GM12878 (cell line): Measurements from ENCODE around the gene RALGDS. TPM values are rescaled to one million over a fixed set of nuclear protein-coding genes. Genes with fewer than 3 reads are reported as not detected.

ENCODE experiments used
- ATAC-seq: fragments of 200-7000 bp; cut with Tn5 transposase; 3 replicates; pipeline ENCODE4 v1.9.1; 2020; ENCODE audit warnings: mild to moderate bottlenecking, moderate library complexity
- BruUV-seq: library from RNA; stranded (reverse); fragments of 400-500 nt; replicated peaks from 2 replicates; lab custom pipeline; 2021; lab: Mats Ljungman, UMichigan
- CTCF ChIA-PET: fragments of 300-600 bp; sonication (Branson Sonifier 250); formaldehyde crosslinking; extraction: SDS; loops from one replicate; lab custom pipeline; 2021; ENCODE audit warnings: inconsistent platforms; lab: Yijun Ruan, JAX
- POLR2A ChIA-PET: fragments of 350-600 bp; formaldehyde crosslinking; extraction: SDS; loops from one replicate; lab custom pipeline; 2021; ENCODE audit warnings: inconsistent platforms; lab: Charles Lee
- RAD21 ChIA-PET: fragments of 300-600 bp; sonication (Branson Sonifier 250); formaldehyde crosslinking; loops from one replicate; lab custom pipeline; 2023; ENCODE audit warnings: antibody characterized with exemption; ENCODE audit not compliant: unreplicated experiment; lab: Charles Lee
- SMC1A ChIA-PET: fragments of 300-600 bp; sonication (Branson Sonifier 250); formaldehyde crosslinking; loops from one replicate; lab custom pipeline; 2023; ENCODE audit not compliant: unreplicated experiment, uncharacterized antibody; lab: Charles Lee
- DNase-seq: peaks from one replicate; pipeline ENCODE4 v3.0.0-alpha.2; 2011; ENCODE audit warnings: low read depth, low spot score
- FAIRE-seq: peaks from 3 replicates; lab custom pipeline; 2011; peaks lifted over from hg19 to GRCh38; lab: Jason Lieb, UNC
- H2AFZ ChIP-seq: 2 replicates; pipeline ENCODE4 v1.6.0; 2011; ENCODE audit warnings: low read depth, low read length, control low read depth; ENCODE audit not compliant: control insufficient read depth
- H3K27ac ChIP-seq: 2 replicates; pipeline ENCODE4 v1.5.1; 2011; ENCODE audit warnings: control low read depth; ENCODE audit not compliant: control insufficient read depth, insufficient read depth
- H3K27me3 ChIP-seq, 2 experiments: replicated peaks in 1 of 2; 2 replicates each; pipeline versions ENCODE4 v1.6.0 to v1.6.1; 2011; ENCODE audit warnings: low read length in 1 of 2; ENCODE audit not compliant: control insufficient read depth in 2 of 2, insufficient read depth in 2 of 2
- H3K36me3 ChIP-seq, 2 experiments: 2 replicates each; pipeline ENCODE4 v1.5.1; 2011; ENCODE audit warnings: low read length in 1 of 2; ENCODE audit not compliant: control insufficient read depth in 2 of 2, insufficient read depth in 2 of 2
- H3K4me1 ChIP-seq: 2 replicates; pipeline ENCODE4 v1.6.1; 2011; ENCODE audit warnings: mild to moderate bottlenecking, low read length, moderate library complexity, mixed read lengths; ENCODE audit not compliant: control insufficient read depth, insufficient read depth
- H3K4me2 ChIP-seq: 2 replicates; pipeline ENCODE4 v1.6.0; 2011; ENCODE audit warnings: control low read depth; ENCODE audit not compliant: control insufficient read depth, insufficient read depth
- H3K4me3 ChIP-seq: fragments of 200-600 bp; sonication (generic); 2 replicates; pipeline ENCODE4 v1.5.1; 2016
- H3K79me2 ChIP-seq: 2 replicates; pipeline ENCODE4 v1.6.0; 2011; ENCODE audit warnings: low read length; ENCODE audit not compliant: control insufficient read depth, insufficient read depth
- H3K9ac ChIP-seq: 2 replicates; pipeline ENCODE4 v1.8.0; 2011; ENCODE audit warnings: low read length, control low read depth, mixed read lengths; ENCODE audit not compliant: control insufficient read depth, insufficient read depth
- H3K9me3 ChIP-seq: replicated peaks from 3 replicates; pipeline ENCODE4 v1.5.1; 2011; ENCODE audit warnings: mild to moderate bottlenecking, low read length; ENCODE audit not compliant: control insufficient read depth, insufficient read depth
- H4K20me1 ChIP-seq: 2 replicates; pipeline ENCODE4 v1.6.0; 2011; ENCODE audit not compliant: control insufficient read depth, insufficient read depth
- POLR2AphosphoS5 ChIP-seq: IDR thresholded peaks from 2 replicates; pipeline ENCODE4 v1.6.1; 2011; ENCODE audit warnings: mild to moderate bottlenecking, low read length, inconsistent platforms
- SMAD5 ChIP-seq: IDR thresholded peaks from 2 replicates; pipeline ENCODE4 v1.6.1; 2016; ENCODE audit warnings: antibody characterized with exemption, low read depth
- SRF ChIP-seq, 2 experiments: IDR thresholded peaks; 2 replicates each; pipeline ENCODE4 v1.6.1; 2011; ENCODE audit warnings: low read depth in 2 of 2, low read length in 2 of 2, mild to moderate bottlenecking in 1 of 2, moderate library complexity in 1 of 2
- ZNF217 ChIP-seq: fragments of 450-650 bp; IDR thresholded peaks from 2 replicates; pipeline ENCODE4 v1.6.1; 2017; ENCODE audit warnings: antibody characterized with exemption, mild to moderate bottlenecking
- ZNF274 ChIP-seq: IDR thresholded peaks from one replicate; pipeline ENCODE4 v1.8.0; 2011; ENCODE audit not compliant: insufficient read length, insufficient read depth
- WGBS: methylation state at CpG from one replicate; pipeline ENCODE4 v1.1.6; 2016; ENCODE audit warnings: low lambda C conversion rate; ENCODE audit not compliant: insufficient replicate concordance, insufficient coverage; ENCODE audit errors: missing lambda C conversion rate; 5-methylcytosine and 5-hydroxymethylcytosine counted together
- in situ Hi-C: fragments of 300-500 bp; cut with MboI; formaldehyde crosslinking; loops from 9 replicates; pipeline ENCODE4 v1.14.3; 2018; ENCODE audit warnings: mixed read lengths
- intact Hi-C: fragments of 100-400 bp; cut with micrococcal nuclease; formaldehyde crosslinking; loops from one replicate; pipeline ENCODE4 v1.14.2; 2022; ENCODE audit not compliant: unreplicated experiment
- polyA plus RNA-seq, 11 experiments: library from polyadenylated mRNA; depleted of rRNA in 4 of 11; unstranded in 6 of 11; stranded (reverse) in 5 of 11; fragments of >200 nt; fragmentation: Nextera tagmentation in 4 of 11; fragmentation: Illumina TruSeq in 1 of 11; extraction: Ambion mirVana in 4 of 11; extraction: Trizol in 1 of 11; gene quantifications; 1 replicate in 1 of 11; 2 replicates in 10 of 11; pipeline versions ENCODE4 v1.2.1 to v1.2.3, GENCODE V29; 2011 to 2016; ENCODE audit warnings: inconsistent platforms in 2 of 11, missing spikeins in 2 of 11, low read depth in 1 of 11
- total RNA-seq, 4 experiments: library from RNA; depleted of rRNA in 3 of 4; stranded (reverse); fragments of >200 nt in 3 of 4; fragmentation: Illumina TruSeq in 1 of 4; extraction: Trizol in 1 of 4; gene quantifications; 2 replicates each; pipeline versions ENCODE4 v1.2.1 to v1.2.3, GENCODE V29; 2013 to 2021
- TF ChIP-seq, protein P1 (sequence below): fragments of 450-650 bp; IDR thresholded peaks from 2 replicates; pipeline ENCODE4 v1.6.1; 2017; ENCODE audit warnings: antibody characterized with exemption, mild to moderate bottlenecking, moderate library complexity

Gene RALGDS
- total and polyA plus RNA-seq, 10 of the 15 experiments (the other 5 are each of a cell fraction or from before 2014, with no cell fraction given) = 1.3 to 48.6 (median 21.2) TPM

DNA sequence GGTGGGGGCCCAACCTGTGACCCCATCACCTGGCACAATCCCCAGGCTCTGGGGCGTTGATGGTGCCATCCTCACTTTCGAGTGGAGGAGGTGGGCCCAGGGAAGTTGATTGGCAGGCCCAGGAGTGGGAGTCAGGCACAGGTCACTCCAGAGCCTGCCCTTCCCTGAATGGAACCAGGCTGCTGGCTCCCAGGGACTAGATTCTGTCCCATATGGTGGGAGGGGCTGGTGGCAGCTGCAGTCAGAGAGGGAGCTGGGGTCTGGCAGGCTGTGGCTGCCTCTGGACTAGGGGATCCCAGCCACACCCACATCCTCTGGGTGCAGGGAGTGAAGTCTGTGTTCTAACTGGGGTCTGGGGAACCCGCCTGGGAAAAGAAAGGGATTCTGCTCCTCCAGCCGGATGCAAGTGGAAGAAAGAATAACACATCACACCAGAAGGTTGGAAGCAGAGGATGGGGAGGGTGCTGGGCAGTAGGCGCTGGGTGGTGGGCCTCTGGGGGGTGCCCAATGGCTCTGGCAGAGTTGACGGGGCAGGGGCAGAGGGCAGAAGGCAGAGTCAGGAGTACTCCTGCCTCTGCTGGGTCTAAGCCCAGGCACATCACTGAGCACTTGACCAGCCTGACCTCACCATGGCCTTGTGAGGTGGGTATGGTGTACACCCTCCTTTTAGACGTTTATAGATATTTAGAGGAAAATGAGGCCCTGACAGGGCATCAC, 33.5 kb downstream of the RALGDS start:
- H3K27me3 ChIP-seq = no peaks in the 10 kb centered on the region
- H3K9me3 ChIP-seq = no peaks in the 10 kb centered on the region
- no peaks in the 10 kb centered on the region; the same call in 1 of the 2 replicates for H4K20me1 ChIP-seq
- BruUV-seq = no TSS peak
- no peaks in the 10 kb centered on the region for H3K36me3 ChIP-seq
- in situ Hi-C loops (no loop called here), intact Hi-C loops (no loop called here)
- H3K4me2 ChIP-seq = no peak overlapping the region
- ChIA-PET CTCF (no interaction called here), SMC1A (no interaction called here), RAD21 (no interaction called here), POLR2A (interaction anchor here (1.3 kb wide), 1 partner anchor 31 kb away, joined by 3 read pairs; no protein-coding TSS in a partner anchor)
- H2AFZ ChIP-seq = no peak overlapping the region
- H3K79me2 ChIP-seq = no peaks in the 10 kb centered on the region
- 17% methylated on average over 7 of the region's 7 CpGs for WGBS
- H3K27ac ChIP-seq = no peak overlapping the region
- no peak for FAIRE-seq
- no peak overlapping the region for H3K9ac ChIP-seq
- TF ChIP-seq SMAD5 (no peak), SRF (IDR thresholded peaks at IDR 0.05; ENCODE audit: low read depth in 2 of 2, low read length in 2 of 2) (no peak), ZNF274 (no peak), ZNF217 (no peak), POLR2AphosphoS5 (no peak)
- TF ChIP-seq, protein P1, sequence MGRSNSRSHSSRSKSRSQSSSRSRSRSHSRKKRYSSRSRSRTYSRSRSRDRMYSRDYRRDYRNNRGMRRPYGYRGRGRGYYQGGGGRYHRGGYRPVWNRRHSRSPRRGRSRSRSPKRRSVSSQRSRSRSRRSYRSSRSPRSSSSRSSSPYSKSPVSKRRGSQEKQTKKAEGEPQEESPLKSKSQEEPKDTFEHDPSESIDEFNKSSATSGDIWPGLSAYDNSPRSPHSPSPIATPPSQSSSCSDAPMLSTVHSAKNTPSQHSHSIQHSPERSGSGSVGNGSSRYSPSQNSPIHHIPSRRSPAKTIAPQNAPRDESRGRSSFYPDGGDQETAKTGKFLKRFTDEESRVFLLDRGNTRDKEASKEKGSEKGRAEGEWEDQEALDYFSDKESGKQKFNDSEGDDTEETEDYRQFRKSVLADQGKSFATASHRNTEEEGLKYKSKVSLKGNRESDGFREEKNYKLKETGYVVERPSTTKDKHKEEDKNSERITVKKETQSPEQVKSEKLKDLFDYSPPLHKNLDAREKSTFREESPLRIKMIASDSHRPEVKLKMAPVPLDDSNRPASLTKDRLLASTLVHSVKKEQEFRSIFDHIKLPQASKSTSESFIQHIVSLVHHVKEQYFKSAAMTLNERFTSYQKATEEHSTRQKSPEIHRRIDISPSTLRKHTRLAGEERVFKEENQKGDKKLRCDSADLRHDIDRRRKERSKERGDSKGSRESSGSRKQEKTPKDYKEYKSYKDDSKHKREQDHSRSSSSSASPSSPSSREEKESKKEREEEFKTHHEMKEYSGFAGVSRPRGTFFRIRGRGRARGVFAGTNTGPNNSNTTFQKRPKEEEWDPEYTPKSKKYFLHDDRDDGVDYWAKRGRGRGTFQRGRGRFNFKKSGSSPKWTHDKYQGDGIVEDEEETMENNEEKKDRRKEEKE = no peak
- no peak for ATAC-seq
- DNase-seq = no peak
- H3K4me1 ChIP-seq = no peaks in the 10 kb centered on the region
- no peak overlapping the region for H3K4me3 ChIP-seq
